Tibial artery (tissue), 4 donors: ENCODE data around the gene CCL24.
"Not testable (repeated sequence)": the region's sequence is repeated elsewhere in the genome, so short reads cannot be mapped to it uniquely, and the experiment has no call there.

Experiments
- DNase-seq, 2 donors: peaks; one replicate each; pipeline ENCODE4 v3.0.0-alpha.2; 2019
- H3K27ac ChIP-seq, 2 donors: fragments of 200-600 bp; sonication (generic) in 1 of 2; 1 replicate in 1 of 2; 2 replicates in 1 of 2; pipeline ENCODE4 v1.5.1; 2018 to 2019; ENCODE audit warnings: mild to moderate bottlenecking in 1 of 2
- H3K27me3 ChIP-seq, 2 donors: fragments of 200-600 bp; sonication (generic) in 1 of 2; one replicate each; pipeline versions ENCODE4 v1.5.1 to v1.6.0; 2016 to 2019
- H3K36me3 ChIP-seq, 3 donors: fragments of 200-600 bp; sonication (generic) in 2 of 3; one replicate each; pipeline ENCODE4 v1.5.1; 2016 to 2019; ENCODE audit warnings: mild to moderate bottlenecking in 2 of 3
- H3K4me1 ChIP-seq, 4 donors: fragments of 200-600 bp; sonication (generic) in 2 of 4; 1 replicate in 3 of 4; 2 replicates in 1 of 4; pipeline ENCODE4 v1.5.1; 2016 to 2019
- H3K4me3 ChIP-seq, 2 donors: fragments of 200-600 bp; sonication (generic) in 1 of 2; 1 replicate in 1 of 2; 2 replicates in 1 of 2; pipeline ENCODE4 v1.5.1; 2018 to 2019; ENCODE audit warnings: mild to moderate bottlenecking in 2 of 2
- H3K9me3 ChIP-seq, 3 donors: fragments of 200-600 bp; sonication (generic) in 1 of 3; one replicate each; pipeline ENCODE4 v1.5.1; 2016 to 2019
- intact Hi-C: fragments of 100-400 bp; cut with DNase I; formaldehyde crosslinking; loops from one replicate; pipeline ENCODE4 v1.15.0; 2023; ENCODE audit warnings: low total_unique reads
- TF ChIP-seq, protein P1 (sequence below), 2 experiments: fragments of 200-600 bp in 1 of 2; fragments of 450-650 bp in 1 of 2; IDR thresholded peaks; one replicate each; pipeline ENCODE4 v1.5.1; 2017 to 2019; ENCODE audit warnings: antibody characterized with exemption in 2 of 2, mild to moderate bottlenecking in 1 of 2, moderate library complexity in 1 of 2

CCL24 gene

DNA sequence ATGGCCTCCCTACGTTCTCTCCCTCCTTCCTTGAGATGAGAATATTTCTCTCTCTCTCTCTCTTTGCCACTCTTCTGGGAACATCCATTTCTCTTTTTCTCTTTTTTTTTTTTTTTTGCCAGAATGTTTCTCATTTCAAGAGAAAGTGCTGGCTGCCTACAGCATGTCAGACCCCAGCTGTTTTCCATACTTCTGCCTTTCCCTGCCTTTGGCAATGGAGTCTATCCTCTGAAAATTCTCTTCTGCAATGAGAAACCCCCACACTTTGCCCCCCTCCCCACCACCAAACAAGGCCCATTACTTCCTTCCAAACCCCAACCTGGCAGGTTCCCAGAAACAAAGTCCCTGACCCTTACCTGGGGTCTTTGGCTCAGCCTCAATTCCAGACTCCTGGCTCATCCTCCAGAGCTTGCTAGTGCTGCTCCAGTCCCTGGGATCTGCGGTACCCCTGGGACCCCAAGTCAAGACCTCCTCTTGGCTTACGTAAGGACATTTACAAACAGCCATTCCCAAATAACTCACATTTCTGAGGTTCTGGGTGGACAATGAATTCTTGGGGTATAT, 24.2 kb downstream of the CCL24 start:
- intact Hi-C loops = no loop called here
- no peak for DNase-seq

GRCh38 chr7:75788154-75788847, 25.3 kb downstream of the CCL24 start:
- DNase-seq, H3K36me3 ChIP-seq, intact Hi-C loops, H3K9me3 ChIP-seq, H3K4me3 ChIP-seq, H3K27ac ChIP-seq, H3K4me1 ChIP-seq, H3K27me3 ChIP-seq: not testable (repeated sequence)

More for the DNA sequence above, 24.2 kb downstream of the CCL24 start:
- H3K4me1 ChIP-seq = no peaks in the 10 kb centered on the region
- no peak overlapping the region for H3K27ac ChIP-seq
- no peaks in the 10 kb centered on the region for H3K36me3 ChIP-seq
- peaks cover 0 to 8% of the 10 kb centered on the region in 2 donors for H3K27me3 ChIP-seq
- H3K9me3 ChIP-seq = no peaks in the 10 kb centered on the region
- H3K4me3 ChIP-seq = no peak overlapping the region
- TF ChIP-seq, protein P1, sequence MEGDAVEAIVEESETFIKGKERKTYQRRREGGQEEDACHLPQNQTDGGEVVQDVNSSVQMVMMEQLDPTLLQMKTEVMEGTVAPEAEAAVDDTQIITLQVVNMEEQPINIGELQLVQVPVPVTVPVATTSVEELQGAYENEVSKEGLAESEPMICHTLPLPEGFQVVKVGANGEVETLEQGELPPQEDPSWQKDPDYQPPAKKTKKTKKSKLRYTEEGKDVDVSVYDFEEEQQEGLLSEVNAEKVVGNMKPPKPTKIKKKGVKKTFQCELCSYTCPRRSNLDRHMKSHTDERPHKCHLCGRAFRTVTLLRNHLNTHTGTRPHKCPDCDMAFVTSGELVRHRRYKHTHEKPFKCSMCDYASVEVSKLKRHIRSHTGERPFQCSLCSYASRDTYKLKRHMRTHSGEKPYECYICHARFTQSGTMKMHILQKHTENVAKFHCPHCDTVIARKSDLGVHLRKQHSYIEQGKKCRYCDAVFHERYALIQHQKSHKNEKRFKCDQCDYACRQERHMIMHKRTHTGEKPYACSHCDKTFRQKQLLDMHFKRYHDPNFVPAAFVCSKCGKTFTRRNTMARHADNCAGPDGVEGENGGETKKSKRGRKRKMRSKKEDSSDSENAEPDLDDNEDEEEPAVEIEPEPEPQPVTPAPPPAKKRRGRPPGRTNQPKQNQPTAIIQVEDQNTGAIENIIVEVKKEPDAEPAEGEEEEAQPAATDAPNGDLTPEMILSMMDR (IDR thresholded peaks at IDR 0.05) = no peak

- H3K27me3 ChIP-seq, H3K4me1 ChIP-seq, H3K27ac ChIP-seq, H3K4me3 ChIP-seq, DNase-seq, intact Hi-C loops, H3K36me3 ChIP-seq, H3K9me3 ChIP-seq: not testable (repeated sequence)
These were observed 30.5 kb downstream of the CCL24 start for GRCh38 chr7:75783058-75783457.

- intact Hi-C loops, H3K4me1 ChIP-seq, H3K27ac ChIP-seq, H3K4me3 ChIP-seq, DNase-seq, H3K36me3 ChIP-seq, H3K27me3 ChIP-seq, H3K9me3 ChIP-seq: not testable (repeated sequence)
These were observed 32.8 kb downstream of the CCL24 start for GRCh38 chr7:75780647-75781273.

- H3K4me3 ChIP-seq, H3K9me3 ChIP-seq, H3K27me3 ChIP-seq, DNase-seq, H3K36me3 ChIP-seq, intact Hi-C loops, H3K4me1 ChIP-seq, H3K27ac ChIP-seq: not testable (repeated sequence)
These were observed 34.1 kb downstream of the CCL24 start for GRCh38 chr7:75779516-75779915.

DNA sequence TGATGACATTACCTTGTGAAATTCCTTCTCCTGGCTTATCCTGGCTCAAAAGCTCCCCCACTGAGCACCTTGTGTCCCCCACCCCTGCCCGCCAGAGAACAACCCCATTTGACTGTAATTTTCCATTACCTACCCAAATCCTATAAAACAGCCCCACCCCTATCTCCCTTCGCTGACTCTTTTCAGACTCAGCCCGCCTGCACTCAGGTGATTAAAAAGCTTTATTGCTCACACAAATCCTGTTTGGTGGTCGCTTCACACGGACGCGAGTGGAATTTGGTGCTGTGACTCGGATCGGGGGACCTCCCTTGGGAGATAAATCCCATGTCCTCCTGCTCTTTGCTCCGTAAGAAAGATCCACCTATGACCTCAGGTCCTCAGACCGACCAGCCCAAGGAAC, 34.6 kb downstream of the CCL24 start:
- intact Hi-C loops = not testable (repeated sequence)

GRCh38 chr7:75776295-75776971, 37.2 kb downstream of the CCL24 start:
- peaks cover 0 to 5% (median 0%) of the 10 kb centered on the region in 4 donors for H3K4me1 ChIP-seq
- H3K27me3 ChIP-seq = peaks cover 0 to 6% of the 10 kb centered on the region in 2 donors
- no peak overlapping the region for H3K4me3 ChIP-seq
- no peaks in the 10 kb centered on the region for H3K36me3 ChIP-seq
- no peaks in the 10 kb centered on the region for H3K9me3 ChIP-seq
- TF ChIP-seq, protein P1 (IDR thresholded peaks at IDR 0.05) = no peak
- intact Hi-C loops = no loop called here
- no peak for DNase-seq
- no peak overlapping the region for H3K27ac ChIP-seq

More for the DNA sequence above, 34.6 kb downstream of the CCL24 start:
- H3K4me1 ChIP-seq, H3K4me3 ChIP-seq, H3K27ac ChIP-seq, H3K36me3 ChIP-seq, H3K9me3 ChIP-seq, H3K27me3 ChIP-seq, DNase-seq: not testable (repeated sequence)

- H3K4me1 ChIP-seq, intact Hi-C loops: not testable (repeated sequence)
These were observed 39.6 kb downstream of the CCL24 start for GRCh38 chr7:75773958-75774357.

More at GRCh38 chr7:75773958-75774357, 39.6 kb downstream of the CCL24 start:
- not testable (repeated sequence) for H3K27me3 ChIP-seq, H3K4me3 ChIP-seq, H3K27ac ChIP-seq, H3K9me3 ChIP-seq, DNase-seq, H3K36me3 ChIP-seq
